Sigmoid colon (tissue), 7 donors: ENCODE results near the gene HNRNPH1. TPM values are rescaled to one million over a fixed set of nuclear protein-coding genes. Genes with fewer than 3 reads are reported as not detected.
A peak's percentile ranks its signal among the peaks of the same experiment; 100 is the strongest.
"Not testable (repeated sequence)": the region's sequence is repeated elsewhere in the genome, so short reads cannot be mapped to it uniquely, and the experiment has no call there.

Experiments
- DNase-seq: peaks from one replicate; pipeline ENCODE4 v3.0.0-alpha.2; 2019
- H3K27ac ChIP-seq, 4 donors: fragments of 200-600 bp; sonication (generic); one replicate each; pipeline ENCODE4 v1.5.1; 2016 to 2019; ENCODE audit warnings: mild to moderate bottlenecking in 1 of 4
- H3K27me3 ChIP-seq, 3 donors: fragments of 200-600 bp; sonication (generic); one replicate each; pipeline ENCODE4 v1.5.1; 2019; ENCODE audit warnings: mild to moderate bottlenecking in 1 of 3
- H3K36me3 ChIP-seq, 4 donors: fragments of 200-600 bp; sonication (generic); one replicate each; pipeline ENCODE4 v1.5.1; 2016 to 2019
- H3K4me1 ChIP-seq, 4 donors: fragments of 200-600 bp; sonication (generic); one replicate each; pipeline ENCODE4 v1.5.1; 2017 to 2019
- H3K4me3 ChIP-seq, 4 donors: fragments of 200-600 bp; sonication (generic); one replicate each; pipeline ENCODE4 v1.5.1; 2017 to 2019; ENCODE audit warnings: mild to moderate bottlenecking in 2 of 4, moderate library complexity in 1 of 4
- H3K9me3 ChIP-seq, 4 donors: fragments of 200-600 bp in 3 of 4; sonication (generic) in 3 of 4; one replicate each; pipeline versions ENCODE4 v1.5.1 to v1.6.1; 2013 to 2019
- CTCF ChIP-seq, 4 experiments: fragments of 450-650 bp in 3 of 4; fragments of 200-600 bp in 1 of 4; IDR thresholded peaks; one replicate each; pipeline ENCODE4 v1.5.1; 2016 to 2019; ENCODE audit warnings: antibody characterized with exemption in 4 of 4, mild to moderate bottlenecking in 3 of 4, moderate library complexity in 2 of 4
- EP300 ChIP-seq, 4 donors: sonication (generic); formaldehyde crosslinking; IDR thresholded peaks; one replicate each; pipeline ENCODE4 v1.6.1; 2017; ENCODE audit warnings: antibody characterized with exemption in 4 of 4
- POLR2A ChIP-seq, 2 donors: fragments of 450-650 bp; IDR thresholded peaks; one replicate each; pipeline ENCODE4 v1.6.1; 2016; ENCODE audit warnings: antibody characterized with exemption in 2 of 2, mild to moderate bottlenecking in 2 of 2, moderate library complexity in 2 of 2
- POLR2AphosphoS5 ChIP-seq, 4 donors: sonication (generic); formaldehyde crosslinking; IDR thresholded peaks; one replicate each; pipeline ENCODE4 v1.6.1; 2017; ENCODE audit warnings: antibody characterized with exemption in 4 of 4
- WGBS, 2 donors: extraction: QIAGEN DNeasy Blood & Tissue Kit; methylation state at CpG; one replicate each; pipeline ENCODE4 v1.1.7; 2013; 5-methylcytosine and 5-hydroxymethylcytosine counted together
- intact Hi-C: fragments of 100-400 bp; cut with DNase I; formaldehyde crosslinking; loops from one replicate; pipeline ENCODE4 v1.15.1; 2023
- polyA plus RNA-seq, 3 donors: library from polyadenylated mRNA; stranded (reverse); fragments of 200-250 nt; gene quantifications; one replicate each; pipeline ENCODE4 v1.2.3, GENCODE V29; 2013
- total RNA-seq, 4 donors: library from RNA; depleted of rRNA; stranded (reverse); fragments of >200 nt; gene quantifications; one replicate each; pipeline ENCODE4 v1.1.0, GENCODE V29; 2016
- donor health status: healthy with polysubstance abuse.
- donor health status: Bipolar disorder and iron deficiency.
- donor health status: healthy.

HNRNPH1 gene
- 100 to 1,000 TPM; 264 to 495 (median 312) TPM for total RNA-seq
- 100 to 1,000 TPM in 1 of 3 donors, 10 to 100 TPM in 2; 63.8 to 255 (median 73.3) TPM for polyA plus RNA-seq

- Histone ChIP-seq H3K9me3 (no peaks in the 10 kb centered on the region), H3K27me3 (no peaks in the 10 kb centered on the region), H3K4me3 (peak within 1 kb of the TSS; percentile 98 to 100 (median 100)), H3K27ac (peak within 1 kb of the TSS; percentile 100), H3K36me3 (peaks cover 15 to 40% (median 24%) of the 10 kb centered on the region in 4 donors), H3K4me1 (peaks cover 0 to 50% (median 48%) of the 10 kb centered on the region in 4 donors)
- peak; percentile 100 for DNase-seq
- intact Hi-C loops = loop anchor here (5.0 kb wide), 2 partner anchors 66 to 184 kb away; partner anchors contain the start of gene MGAT4B
- WGBS, 2 donors = 0% methylated on average over 92 of the region's 92 CpGs
- TF ChIP-seq CTCF (IDR thresholded peaks at IDR 0.05) (peak in 1 of 4 experiments; percentile 9), POLR2AphosphoS5 (IDR thresholded peaks at IDR 0.05) (peak; percentile 100), EP300 (IDR thresholded peaks at IDR 0.05) (peak in 2 of 4 donors; percentile 24 to 40), POLR2A (IDR thresholded peaks at IDR 0.05) (peak; percentile 100)
These were observed at the start of gene HNRNPH1 for GRCh38 chr5:179623003-179623905. HNRNPH1 (minus strand) TSS chr5:179623671; CDS start chr5:179623133, 538 bp downstream.

- H3K9me3 ChIP-seq = no peaks in the 10 kb centered on the region
- no peak overlapping the region for H3K4me3 ChIP-seq
- H3K4me1 ChIP-seq = no peaks in the 10 kb centered on the region
- TF ChIP-seq EP300 (IDR thresholded peaks at IDR 0.05) = no peak
- peak in 3 of 4 experiments; percentile 15 to 44 (median 35) for TF ChIP-seq CTCF (IDR thresholded peaks at IDR 0.05)
- 63 to 70% methylated on average over 7 of the region's 7 CpGs for WGBS, 2 donors
- DNase-seq = no peak
- no peaks in the 10 kb centered on the region for H3K27me3 ChIP-seq
- H3K36me3 ChIP-seq = peaks cover 0 to 20% (median 2%) of the 10 kb centered on the region in 4 donors
- no peak overlapping the region for H3K27ac ChIP-seq
- intact Hi-C loops = no loop called here
These were observed 44.9 kb upstream of the HNRNPH1 start for GRCh38 chr5:179668391-179668790.

GRCh38 chr5:179661647-179662046, 38.2 kb upstream of the HNRNPH1 start:
- DNase-seq, H3K27ac ChIP-seq, H3K27me3 ChIP-seq, H3K9me3 ChIP-seq, intact Hi-C loops, H3K4me1 ChIP-seq, H3K4me3 ChIP-seq: not testable (repeated sequence)
- H3K36me3 ChIP-seq = peaks cover 0 to 27% (median 2%) of the 10 kb centered on the region in 4 donors
- 93 to 96% methylated on average over 6 of the region's 6 CpGs for WGBS, 2 donors

GRCh38 chr5:179658179-179658856, 34.8 kb upstream of the HNRNPH1 start:
- Histone ChIP-seq H3K27ac (peak overlapping the region; percentile 67 to 75 (median 73)), H3K4me3 (peak overlapping the region; percentile 30 to 55 (median 50))
- H3K36me3 ChIP-seq, H3K9me3 ChIP-seq, H3K4me1 ChIP-seq, DNase-seq, intact Hi-C loops, H3K27me3 ChIP-seq: not testable (repeated sequence)
- WGBS, 2 donors = 4 to 14% methylated on average over 10 of the region's 29 CpGs

- H3K36me3 ChIP-seq, DNase-seq, H3K9me3 ChIP-seq, H3K27me3 ChIP-seq, intact Hi-C loops, H3K4me1 ChIP-seq: not testable (repeated sequence)
- peak overlapping the region in 1 of 4 donors; percentile 54 for H3K27ac ChIP-seq
- 18 to 23% methylated on average over 10 to 12 of the region's 50 CpGs for WGBS, 2 donors
- H3K4me3 ChIP-seq = peak overlapping the region in 2 of 4 donors; percentile 25 to 32
These were observed 34.1 kb upstream of the HNRNPH1 start for GRCh38 chr5:179657302-179658178.

- WGBS, 2 donors = 68 to 71% methylated on average over 2 of the region's 2 CpGs
- DNase-seq, H3K9me3 ChIP-seq, H3K27ac ChIP-seq, H3K27me3 ChIP-seq, intact Hi-C loops, H3K4me1 ChIP-seq, H3K4me3 ChIP-seq, H3K36me3 ChIP-seq: not testable (repeated sequence)
These were observed 29.7 kb upstream of the HNRNPH1 start for GRCh38 chr5:179653135-179653534.

- H3K4me1 ChIP-seq, H3K9me3 ChIP-seq, H3K27ac ChIP-seq, H3K36me3 ChIP-seq, H3K4me3 ChIP-seq, H3K27me3 ChIP-seq, intact Hi-C loops, DNase-seq: not testable (repeated sequence)
- WGBS, 2 donors = 95% methylated on average over 25 of the region's 26 CpGs
These were observed 26.8 kb upstream of the HNRNPH1 start for GRCh38 chr5:179650245-179650644.

GRCh38 chr5:179649166-179649703, 25.8 kb upstream of the HNRNPH1 start:
- 85 to 89% methylated on average over 10 of the region's 10 CpGs for WGBS, 2 donors
- H3K9me3 ChIP-seq, H3K36me3 ChIP-seq, H3K27ac ChIP-seq, H3K4me1 ChIP-seq, intact Hi-C loops, H3K4me3 ChIP-seq, H3K27me3 ChIP-seq, DNase-seq: not testable (repeated sequence)
